GM12801 (cell line): ENCODE results near the gene TDRD9.

Experiments
- TF ChIP-seq, protein P1 (sequence below): IDR thresholded peaks from one replicate; pipeline ENCODE4 v1.5.1; 2011; ENCODE audit warnings: control low read depth; ENCODE audit not compliant: insufficient read length; ENCODE audit errors: extremely low read depth

Gene TDRD9

DNA sequence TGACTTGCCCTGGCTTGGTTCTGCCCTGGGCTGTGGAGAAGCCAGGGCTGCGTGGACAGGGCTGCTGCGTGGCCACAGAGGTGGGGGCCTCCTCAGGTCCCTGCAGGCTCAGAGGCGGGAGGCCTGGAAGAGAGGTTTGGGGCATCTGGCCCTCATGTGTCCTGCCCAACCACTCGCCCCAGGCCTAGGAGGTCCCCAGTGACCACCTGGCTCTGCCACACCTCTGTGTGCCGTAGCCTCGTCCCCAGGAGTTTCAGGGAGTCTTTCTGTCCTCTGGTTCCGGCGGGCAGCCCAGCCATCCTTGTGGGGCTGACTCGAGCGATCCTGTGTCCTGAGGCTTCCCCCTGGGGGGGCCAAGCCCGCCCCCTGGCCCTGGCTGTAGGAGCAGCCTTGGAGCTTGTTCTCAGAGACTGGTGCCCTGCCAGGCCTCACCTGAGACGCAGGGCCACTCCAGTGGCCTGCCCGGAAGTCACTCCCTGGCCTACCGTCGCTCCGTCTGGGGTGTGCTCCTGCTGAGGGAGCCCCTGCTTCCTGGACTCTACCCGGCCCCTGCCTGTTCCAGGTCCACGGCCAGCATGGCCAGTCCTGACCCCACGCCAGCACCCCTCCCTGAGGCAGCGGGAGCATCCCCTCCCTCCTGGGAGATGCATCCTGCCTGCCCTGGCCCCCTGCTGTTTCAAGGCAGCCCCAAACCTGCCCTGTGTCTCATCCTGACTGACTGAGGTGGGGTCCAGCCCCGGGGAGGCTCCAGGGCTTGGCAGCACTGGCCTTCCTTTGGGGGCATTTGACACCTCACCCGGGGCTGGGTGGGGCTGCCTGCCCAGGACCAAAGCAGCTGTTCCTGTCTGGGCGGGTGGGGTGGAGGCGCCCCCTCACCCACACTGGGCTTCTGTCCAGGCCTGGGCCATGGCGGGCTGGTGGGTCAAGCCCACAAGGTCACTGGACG lies 171.1 kb downstream of the TDRD9 start:
- TF ChIP-seq, protein P1, sequence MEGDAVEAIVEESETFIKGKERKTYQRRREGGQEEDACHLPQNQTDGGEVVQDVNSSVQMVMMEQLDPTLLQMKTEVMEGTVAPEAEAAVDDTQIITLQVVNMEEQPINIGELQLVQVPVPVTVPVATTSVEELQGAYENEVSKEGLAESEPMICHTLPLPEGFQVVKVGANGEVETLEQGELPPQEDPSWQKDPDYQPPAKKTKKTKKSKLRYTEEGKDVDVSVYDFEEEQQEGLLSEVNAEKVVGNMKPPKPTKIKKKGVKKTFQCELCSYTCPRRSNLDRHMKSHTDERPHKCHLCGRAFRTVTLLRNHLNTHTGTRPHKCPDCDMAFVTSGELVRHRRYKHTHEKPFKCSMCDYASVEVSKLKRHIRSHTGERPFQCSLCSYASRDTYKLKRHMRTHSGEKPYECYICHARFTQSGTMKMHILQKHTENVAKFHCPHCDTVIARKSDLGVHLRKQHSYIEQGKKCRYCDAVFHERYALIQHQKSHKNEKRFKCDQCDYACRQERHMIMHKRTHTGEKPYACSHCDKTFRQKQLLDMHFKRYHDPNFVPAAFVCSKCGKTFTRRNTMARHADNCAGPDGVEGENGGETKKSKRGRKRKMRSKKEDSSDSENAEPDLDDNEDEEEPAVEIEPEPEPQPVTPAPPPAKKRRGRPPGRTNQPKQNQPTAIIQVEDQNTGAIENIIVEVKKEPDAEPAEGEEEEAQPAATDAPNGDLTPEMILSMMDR, result no peak

- TF ChIP-seq, protein P1, result no peak
These were observed 172.2 kb downstream of the TDRD9 start for GRCh38 chr14:104100171-104101085.

DNA sequence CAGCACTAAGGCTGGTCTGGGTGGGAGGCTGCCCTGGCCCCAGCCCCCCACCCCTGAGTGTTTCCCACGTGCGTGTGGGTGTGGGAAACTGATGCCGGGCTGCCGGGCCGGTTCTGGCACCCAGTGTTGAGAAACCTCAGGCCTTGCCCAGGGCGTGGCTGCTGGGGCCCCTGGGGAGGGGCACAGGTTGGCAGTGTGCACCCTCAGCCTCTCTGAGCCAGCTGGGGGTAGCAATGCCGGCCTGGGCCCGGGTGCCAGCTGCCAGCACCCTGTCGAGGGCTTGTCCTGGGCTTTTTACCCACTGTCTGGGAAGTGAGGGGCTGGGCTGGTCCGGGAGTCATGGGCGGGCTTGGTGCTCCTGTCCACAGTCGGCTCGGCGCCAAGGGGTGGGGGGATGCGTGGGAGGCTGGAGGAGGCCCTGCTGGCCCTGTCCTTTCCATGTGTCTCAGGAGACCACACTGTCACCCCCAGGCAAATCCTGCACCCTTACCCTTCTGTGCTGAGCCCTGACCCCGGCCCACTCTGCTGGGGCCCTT lies 172.9 kb downstream of the TDRD9 start:
- TF ChIP-seq, protein P1, result no peak

DNA sequence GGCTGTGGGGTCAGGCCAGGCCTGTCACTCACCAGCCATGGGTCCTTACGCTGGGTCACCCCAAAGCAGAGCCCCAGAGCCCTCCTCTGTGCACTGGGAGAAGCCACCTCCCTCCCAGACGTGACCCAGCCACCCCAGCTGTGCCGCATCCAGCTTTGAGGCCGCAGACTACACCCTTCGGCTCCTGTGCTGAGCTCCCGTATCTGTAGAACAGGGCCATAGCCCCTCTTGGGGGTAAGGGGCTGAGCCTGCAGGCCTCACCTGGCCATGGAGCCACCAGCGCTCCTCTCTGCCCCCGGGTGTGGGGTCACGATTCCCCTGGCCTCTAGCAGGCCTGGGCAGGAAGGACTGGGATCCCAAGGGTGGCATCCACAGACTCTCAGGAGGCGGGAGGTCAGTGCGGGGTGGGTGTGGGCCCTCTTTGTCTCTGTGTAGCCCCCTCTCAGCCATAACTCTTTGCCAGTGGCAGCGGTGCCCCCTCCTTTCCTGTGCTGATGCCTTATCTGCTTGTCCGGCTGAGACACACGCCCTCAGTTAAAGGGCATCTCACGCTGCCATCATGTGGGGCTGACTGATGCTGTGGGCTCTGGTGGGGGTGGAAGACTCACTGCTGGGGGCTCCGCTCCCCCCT lies 173.5 kb downstream of the TDRD9 start:
- TF ChIP-seq, protein P1, result no peak
